Activated CD4-positive, alpha-beta T cell treated with anti-CD3 and anti-CD28 coated beads for 36 hours (primary cell): ENCODE results near the gene PDPK1. TPM values are rescaled to one million over a fixed set of nuclear protein-coding genes. Genes with fewer than 3 reads are reported as not detected.

Experiments
- ATAC-seq: fragments of 200-7000 bp; cut with Tn5 transposase; one replicate; pipeline ENCODE4 v1.10.0; 2021; ENCODE audit warnings: mild to moderate bottlenecking, moderate library complexity
- CTCF ChIA-PET: fragments of 350-600 bp; sonication (Branson Sonifier 250); formaldehyde crosslinking; loops from one replicate; lab custom pipeline; 2021; ENCODE audit warnings: antibody characterized with exemption; lab: Charles Lee
- POLR2A ChIA-PET: fragments of 350-600 bp; sonication (Branson Sonifier 250); formaldehyde crosslinking; loops from one replicate; lab custom pipeline; 2021; ENCODE audit warnings: antibody characterized with exemption, inconsistent platforms; lab: Charles Lee
- DNase-seq: peaks from one replicate; pipeline ENCODE4 v3.0.0-alpha.2; 2020
- H3K27ac Mint-ChIP-seq: one replicate; pipeline ENCODE4 v1.8.0; 2021; ENCODE audit warnings: mixed read lengths
- H3K27me3 Mint-ChIP-seq: one replicate; pipeline ENCODE4 v1.8.0; 2021; ENCODE audit warnings: mixed read lengths
- H3K36me3 Mint-ChIP-seq: one replicate; pipeline ENCODE4 v1.8.0; 2021; ENCODE audit warnings: low read depth, mixed read lengths
- H3K4me1 Mint-ChIP-seq: one replicate; pipeline ENCODE4 v1.8.0; 2021; ENCODE audit warnings: mixed read lengths
- H3K4me3 Mint-ChIP-seq: one replicate; pipeline ENCODE4 v1.8.0; 2021; ENCODE audit warnings: mild to moderate bottlenecking, moderate library complexity, mixed read lengths
- H3K9me3 Mint-ChIP-seq: one replicate; pipeline ENCODE4 v1.8.0; 2021; ENCODE audit warnings: low read depth, mixed read lengths
- intact Hi-C, 2 experiments: fragments of 100-400 bp; cut with DNase I in 1 of 2; cut with micrococcal nuclease in 1 of 2; formaldehyde crosslinking; loops; one replicate each; pipeline versions ENCODE4 v1.14.2 to v1.15.1; 2022 to 2024; cut with DNase I, micrococcal nuclease
- total RNA-seq, 2 experiments: library from RNA; stranded (reverse); gene quantifications; one replicate each; pipeline ENCODE4 v1.2.3, GENCODE V29; 2021

Gene PDPK1
- total RNA-seq, 2 experiments from 2014 or later, result 30.4 to 34.5 TPM

- Mint-ChIP-seq H3K27me3 (no peaks in the 10 kb centered on the region), H3K9me3 (no peaks in the 10 kb centered on the region), H3K36me3 (peaks cover 12% of the 10 kb centered on the region), H3K4me3 (no peak overlapping the region), H3K27ac (no peak overlapping the region), H3K4me1 (peaks cover 3% of the 10 kb centered on the region)
- DNase-seq, result peak; percentile 2
- ATAC-seq, result no peak
- intact Hi-C loops, result no loop called here
- CTCF ChIA-PET, result no interaction called here
- POLR2A ChIA-PET, result no interaction called here
Observed at GRCh38 chr16:2584729-2585650, 47.2 kb downstream of the PDPK1 start.

GRCh38 chr16:2585651-2586081, 47.8 kb downstream of the PDPK1 start:
- Mint-ChIP-seq H3K27me3 (no peaks in the 10 kb centered on the region), H3K4me3 (no peak overlapping the region), H3K36me3 (peaks cover 18% of the 10 kb centered on the region), H3K9me3 (no peaks in the 10 kb centered on the region), H3K27ac (no peak overlapping the region), H3K4me1 (peaks cover 9% of the 10 kb centered on the region)
- DNase-seq (peak; percentile 1), ATAC-seq (no peak)
- CTCF ChIA-PET, result no interaction called here
- intact Hi-C loops, result no loop called here
- POLR2A ChIA-PET, result no interaction called here

- peaks cover 11% of the 10 kb centered on the region for H3K4me1 Mint-ChIP-seq
- no peaks in the 10 kb centered on the region for H3K9me3 Mint-ChIP-seq
- peak; percentile 34 for ATAC-seq
- no peak overlapping the region for H3K4me3 Mint-ChIP-seq
- ChIA-PET CTCF (no interaction called here), POLR2A (no interaction called here)
- peaks cover 18% of the 10 kb centered on the region for H3K36me3 Mint-ChIP-seq
- DNase-seq, result peak; percentile 48
- H3K27me3 Mint-ChIP-seq, result no peaks in the 10 kb centered on the region
- intact Hi-C loops, result no loop called here
- H3K27ac Mint-ChIP-seq, result no peak overlapping the region
Observed at GRCh38 chr16:2586241-2586640, 48.4 kb downstream of the PDPK1 start.

GRCh38 chr16:2586901-2587480, 49.2 kb downstream of the PDPK1 start:
- intact Hi-C loops, result no loop called here
- Mint-ChIP-seq H3K27ac (no peak overlapping the region), H3K4me3 (no peak overlapping the region), H3K4me1 (peaks cover 13% of the 10 kb centered on the region), H3K9me3 (no peaks in the 10 kb centered on the region), H3K36me3 (peaks cover 20% of the 10 kb centered on the region), H3K27me3 (no peaks in the 10 kb centered on the region)
- no peak for ATAC-seq
- CTCF ChIA-PET, result no interaction called here
- DNase-seq, result peak; percentile 0
- POLR2A ChIA-PET, result no interaction called here

- peak; percentile 1 for DNase-seq
- no peaks in the 10 kb centered on the region for H3K9me3 Mint-ChIP-seq
- peaks cover 22% of the 10 kb centered on the region for H3K36me3 Mint-ChIP-seq
- ChIA-PET POLR2A (no interaction called here), CTCF (interaction anchor here (0.7 kb wide), 1 partner anchor 640 kb away, joined by 3 read pairs; no protein-coding TSS in a partner anchor)
- no peaks in the 10 kb centered on the region for H3K27me3 Mint-ChIP-seq
- no peak for ATAC-seq
- intact Hi-C loops, result no loop called here
- peaks cover 19% of the 10 kb centered on the region for H3K4me1 Mint-ChIP-seq
- H3K4me3 Mint-ChIP-seq, result no peak overlapping the region
- no peak overlapping the region for H3K27ac Mint-ChIP-seq
Observed at GRCh38 chr16:2587891-2588565, 50.2 kb downstream of the PDPK1 start.

- POLR2A ChIA-PET, result interaction anchor here (1.0 kb wide), 1 partner anchor 11 kb away, joined by 3 read pairs; no protein-coding TSS in a partner anchor
- H3K27me3 Mint-ChIP-seq, result no peaks in the 10 kb centered on the region
- H3K27ac Mint-ChIP-seq, result no peak overlapping the region
- H3K4me1 Mint-ChIP-seq, result peaks cover 28% of the 10 kb centered on the region
- no peaks in the 10 kb centered on the region for H3K9me3 Mint-ChIP-seq
- peaks cover 21% of the 10 kb centered on the region for H3K36me3 Mint-ChIP-seq
- CTCF ChIA-PET, result interaction anchor here (0.7 kb wide), 1 partner anchor 214 kb away, joined by 3 read pairs; no protein-coding TSS in a partner anchor
- no peak for ATAC-seq
- no peak overlapping the region for H3K4me3 Mint-ChIP-seq
- intact Hi-C loops, result no loop called here
- peak; percentile 1 for DNase-seq
Observed at GRCh38 chr16:2591476-2592240, 53.8 kb downstream of the PDPK1 start.

- ATAC-seq (no peak), DNase-seq (peak; percentile 4)
- CTCF ChIA-PET, result interaction anchor here (0.6 to 0.7 kb wide), 4 partner anchors 55 to 1862 kb away, joined by 3 read pairs; partner anchors contain the start of gene PDPK1
- no peaks in the 10 kb centered on the region for H3K27me3 Mint-ChIP-seq
- intact Hi-C loops, result no loop called here
- H3K27ac Mint-ChIP-seq, result no peak overlapping the region
- no peaks in the 10 kb centered on the region for H3K9me3 Mint-ChIP-seq
- peaks cover 19% of the 10 kb centered on the region for H3K36me3 Mint-ChIP-seq
- POLR2A ChIA-PET, result interaction anchor here (0.6 to 1.0 kb wide), 2 partner anchors 10 to 56 kb away, joined by 3 to 4 read pairs; no protein-coding TSS in a partner anchor
- H3K4me1 Mint-ChIP-seq, result peaks cover 28% of the 10 kb centered on the region
- no peak overlapping the region for H3K4me3 Mint-ChIP-seq
Observed at GRCh38 chr16:2592786-2593185, 55.0 kb downstream of the PDPK1 start.

- Mint-ChIP-seq H3K4me3 (no peak overlapping the region), H3K27ac (peak overlapping the region; percentile 31), H3K27me3 (no peaks in the 10 kb centered on the region), H3K9me3 (no peaks in the 10 kb centered on the region), H3K36me3 (peaks cover 8% of the 10 kb centered on the region), H3K4me1 (peaks cover 19% of the 10 kb centered on the region)
- no peak for ATAC-seq
- POLR2A ChIA-PET, result interaction anchor here (0.6 kb wide), 1 partner anchor 82 kb away, joined by 3 read pairs; no protein-coding TSS in a partner anchor
- DNase-seq, result peak; percentile 3
- CTCF ChIA-PET, result no interaction called here
- intact Hi-C loops, result no loop called here
Observed at GRCh38 chr16:2595393-2596205, 57.8 kb downstream of the PDPK1 start.

GRCh38 chr16:2596747-2597559, 59.1 kb downstream of the PDPK1 start:
- Mint-ChIP-seq H3K9me3 (no peaks in the 10 kb centered on the region), H3K27ac (no peak overlapping the region), H3K4me1 (peaks cover 15% of the 10 kb centered on the region), H3K4me3 (no peak overlapping the region), H3K27me3 (no peaks in the 10 kb centered on the region), H3K36me3 (peaks cover 6% of the 10 kb centered on the region)
- no peak for ATAC-seq
- POLR2A ChIA-PET, result no interaction called here
- intact Hi-C loops, result no loop called here
- CTCF ChIA-PET, result no interaction called here
- peak; percentile 3 for DNase-seq

- H3K27me3 Mint-ChIP-seq, result no peaks in the 10 kb centered on the region
- ATAC-seq (no peak), DNase-seq (no peak)
- peaks cover 20% of the 10 kb centered on the region for H3K4me1 Mint-ChIP-seq
- POLR2A ChIA-PET, result no interaction called here
- peaks cover 3% of the 10 kb centered on the region for H3K36me3 Mint-ChIP-seq
- H3K4me3 Mint-ChIP-seq, result no peak overlapping the region
- no peak overlapping the region for H3K27ac Mint-ChIP-seq
- H3K9me3 Mint-ChIP-seq, result no peaks in the 10 kb centered on the region
- CTCF ChIA-PET, result no interaction called here
- intact Hi-C loops, result no loop called here
Observed at GRCh38 chr16:2597560-2597902, 59.7 kb downstream of the PDPK1 start.
